Endodermal cell (in vitro differentiated cells): Measurements from ENCODE around the gene TAF6. TPM values are rescaled to one million over a fixed set of nuclear protein-coding genes. Genes with fewer than 3 reads are reported as not detected.

Experiments
- DNase-seq: peaks from one replicate; pipeline ENCODE4 v3.0.0-alpha.2; 2017
- H3K27ac ChIP-seq: 2 replicates; pipeline ENCODE4 v1.5.1; 2013; ENCODE audit warnings: mild to moderate bottlenecking, low read depth, low read length, moderate library complexity
- H3K27me3 ChIP-seq: 2 replicates; pipeline ENCODE4 v1.6.1; 2013; ENCODE audit warnings: mild to moderate bottlenecking, low read length, moderate library complexity; ENCODE audit not compliant: insufficient read depth, control insufficient read depth, poor library complexity, severe bottlenecking
- H3K36me3 ChIP-seq: 2 replicates; pipeline ENCODE4 v1.7.0; 2013; ENCODE audit warnings: mild to moderate bottlenecking, low read length, moderate library complexity; ENCODE audit not compliant: control insufficient read depth, insufficient read depth
- H3K4me1 ChIP-seq: one replicate; pipeline ENCODE4 v1.7.0; 2013; ENCODE audit warnings: low read length; ENCODE audit not compliant: control insufficient read depth, insufficient read depth
- H3K4me3 ChIP-seq: 2 replicates; pipeline ENCODE4 v1.5.1; 2013; ENCODE audit warnings: mild to moderate bottlenecking, low read length, moderate library complexity
- H3K9ac ChIP-seq: 2 replicates; pipeline ENCODE4 v1.6.1; 2013; ENCODE audit warnings: mild to moderate bottlenecking, low read length, moderate library complexity; ENCODE audit not compliant: poor library complexity, severe bottlenecking; ENCODE audit errors: extremely low read depth
- H3K9me3 ChIP-seq: 2 replicates; pipeline ENCODE4 v1.6.1; 2013; ENCODE audit warnings: mild to moderate bottlenecking, low read length, moderate library complexity; ENCODE audit not compliant: control insufficient read depth
- H3K27ac Mint-ChIP-seq: 2 replicates; pipeline ENCODE4 v1.8.0; 2020; ENCODE audit warnings: mixed read lengths
- H3K27me3 Mint-ChIP-seq: 2 replicates; pipeline ENCODE4 v1.8.0; 2021; ENCODE audit warnings: mild to moderate bottlenecking, mixed read lengths; ENCODE audit not compliant: insufficient read depth
- H3K36me3 Mint-ChIP-seq: 2 replicates; pipeline ENCODE4 v1.8.0; 2020; ENCODE audit warnings: low read depth, mixed read lengths
- H3K4me1 Mint-ChIP-seq: 2 replicates; pipeline ENCODE4 v1.8.0; 2020; ENCODE audit warnings: mixed read lengths
- H3K4me3 Mint-ChIP-seq: 2 replicates; pipeline ENCODE4 v1.8.0; 2020; ENCODE audit warnings: mild to moderate bottlenecking, moderate library complexity, mixed read lengths
- H3K9me3 Mint-ChIP-seq: 2 replicates; pipeline ENCODE4 v1.8.0; 2020; ENCODE audit warnings: mild to moderate bottlenecking, mixed read lengths
- CTCF ChIP-seq: fragments of 200-600 bp; sonication (generic); conservative IDR thresholded peaks from 2 replicates; pipeline ENCODE4 v1.5.0; 2021; ENCODE audit warnings: antibody characterized with exemption, mild to moderate bottlenecking
- WGBS, 2 experiments: methylation state at CpG; one replicate each; pipeline versions ENCODE4 v1.1.5 to v1.1.7; 2013; ENCODE audit warnings: missing lambda C conversion rate in 2 of 2, mixed read lengths in 1 of 2; ENCODE audit not compliant: insufficient coverage in 1 of 2, insufficient read length in 1 of 2; 5-methylcytosine and 5-hydroxymethylcytosine counted together
- total RNA-seq, 2 donors: library from RNA; stranded (reverse); fragmentation: NEBNext Ultra II Directional in 1 of 2; extraction: Animal tissue kit (Norgen Biotek cat#: 25700) in 1 of 2; gene quantifications; 2 replicates in 1 of 2; 3 replicates in 1 of 2; pipeline ENCODE4 v1.2.1, GENCODE V29; 2021

The TAF6 gene
- total RNA-seq, 2 donors from 2014 or later = 83.1 to 113 TPM

GRCh38 chr7:100066953-100067352, 52.2 kb downstream of the TAF6 start:
- H3K27ac Mint-ChIP-seq = no peak overlapping the region
- Histone ChIP-seq H3K27me3 (no peaks in the 10 kb centered on the region), H3K4me1 (no peaks in the 10 kb centered on the region), H3K27ac (no peak overlapping the region), H3K4me3 (no peak overlapping the region), H3K36me3 (peaks cover 79% of the 10 kb centered on the region), H3K9me3 (peaks cover 30% of the 10 kb centered on the region), H3K9ac (no peak overlapping the region)
- DNase-seq = no peak
- 91 to 94% methylated on average over 7 of the region's 7 CpGs for WGBS, 2 experiments
- H3K27me3 Mint-ChIP-seq = no peaks in the 10 kb centered on the region
- H3K36me3 Mint-ChIP-seq = peaks cover 89% of the 10 kb centered on the region
- no peak overlapping the region for H3K4me3 Mint-ChIP-seq
- TF ChIP-seq CTCF = no peak
- no peaks in the 10 kb centered on the region for H3K4me1 Mint-ChIP-seq
- H3K9me3 Mint-ChIP-seq = peaks cover 55% of the 10 kb centered on the region

- DNase-seq = no peak
- H3K36me3 ChIP-seq = peaks cover 78% of the 10 kb centered on the region
- TF ChIP-seq CTCF = no peak
- H3K27ac ChIP-seq = no peak overlapping the region
- Mint-ChIP-seq H3K27ac (no peak overlapping the region), H3K9me3 (peaks cover 42% of the 10 kb centered on the region), H3K36me3 (peaks cover 89% of the 10 kb centered on the region), H3K27me3 (no peaks in the 10 kb centered on the region), H3K4me3 (no peak overlapping the region), H3K4me1 (no peaks in the 10 kb centered on the region)
- no peak overlapping the region for H3K4me3 ChIP-seq
- H3K4me1 ChIP-seq = no peaks in the 10 kb centered on the region
- WGBS, 2 experiments = 94 to 95% methylated on average over 7 to 8 of the region's 8 CpGs
- no peak overlapping the region for H3K9ac ChIP-seq
- H3K9me3 ChIP-seq = peaks cover 17% of the 10 kb centered on the region
- H3K27me3 ChIP-seq = no peaks in the 10 kb centered on the region
Observed at GRCh38 chr7:100065452-100066186, 53.5 kb downstream of the TAF6 start.

GRCh38 chr7:100064162-100064561, 55.0 kb downstream of the TAF6 start:
- Mint-ChIP-seq H3K27ac (no peak overlapping the region), H3K4me3 (no peak overlapping the region), H3K27me3 (no peaks in the 10 kb centered on the region), H3K4me1 (no peaks in the 10 kb centered on the region), H3K36me3 (peaks cover 86% of the 10 kb centered on the region), H3K9me3 (peaks cover 27% of the 10 kb centered on the region)
- TF ChIP-seq CTCF = no peak
- Histone ChIP-seq H3K36me3 (peaks cover 73% of the 10 kb centered on the region), H3K9ac (no peak overlapping the region), H3K27ac (no peak overlapping the region), H3K27me3 (no peaks in the 10 kb centered on the region), H3K9me3 (peaks cover 2% of the 10 kb centered on the region), H3K4me3 (no peak overlapping the region), H3K4me1 (no peaks in the 10 kb centered on the region)
- DNase-seq = no peak
- 91 to 94% methylated on average over 6 to 9 of the region's 9 CpGs for WGBS, 2 experiments
